HEK293 (cell line): ENCODE measurements around the gene NEURL2.

ENCODE experiments used
- KLF7 ChIP-seq: fragments of 450-650 bp; formaldehyde crosslinking; IDR thresholded peaks from 2 replicates; pipeline ENCODE4 v1.5.1; 2016; ENCODE audit warnings: missing biosample characterization, missing genetic modification characterization, borderline replicate concordance
- YY1 ChIP-seq: fragments of 450-650 bp; formaldehyde crosslinking; IDR thresholded peaks from 2 replicates; pipeline ENCODE4 v1.5.1; 2018; ENCODE audit warnings: missing biosample characterization, missing genetic modification characterization
- TF ChIP-seq, protein P1 (sequence below): fragments of 450-650 bp; formaldehyde crosslinking; IDR thresholded peaks from 2 replicates; pipeline ENCODE4 v1.5.1; 2016; ENCODE audit warnings: missing biosample characterization, missing genetic modification characterization
- TF ChIP-seq, protein P2 (sequence below): fragments of 450-650 bp; IDR thresholded peaks from 2 replicates; pipeline ENCODE4 v1.5.1; 2018; ENCODE audit warnings: missing biosample characterization, mild to moderate bottlenecking, missing genetic modification characterization

DNA sequence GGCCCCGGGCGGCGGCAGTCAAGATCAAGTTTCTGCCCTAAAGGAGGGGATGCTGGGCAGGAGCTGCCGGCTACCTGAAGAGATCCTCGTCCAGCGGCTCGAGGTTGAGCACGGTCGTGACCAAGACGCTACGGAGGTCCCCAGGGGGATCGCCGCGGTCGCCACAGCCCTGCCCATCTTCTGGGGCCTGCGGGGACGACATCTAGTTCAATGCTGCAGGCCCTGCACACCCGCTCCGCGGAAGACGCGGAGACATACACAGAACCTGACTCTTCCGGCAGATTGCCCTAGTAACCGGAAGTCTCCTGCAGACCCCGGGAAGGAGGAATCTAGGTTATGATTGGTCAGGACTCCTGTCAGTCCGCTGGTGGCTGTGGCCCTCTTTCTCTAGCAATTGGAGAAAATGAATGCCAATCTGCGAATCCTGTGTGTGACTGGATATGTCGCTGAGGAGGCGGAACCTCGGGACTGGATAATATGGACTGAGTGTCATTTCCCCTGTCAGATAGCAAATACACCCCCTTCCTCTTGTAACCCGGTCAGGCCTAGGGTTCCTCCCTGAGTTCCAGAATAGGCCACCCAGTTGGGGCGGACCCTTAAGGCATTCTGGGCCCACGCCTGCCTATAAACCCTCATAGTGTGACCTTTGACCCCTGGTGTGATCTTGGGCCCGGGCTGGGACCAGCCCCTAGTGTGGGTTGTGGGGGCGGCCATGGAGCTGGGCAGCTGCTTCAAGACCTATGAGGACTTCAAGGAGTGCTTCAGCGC lies 33.7 kb downstream of the NEURL2 start, which contains the start of the genes ACOT8 and ZSWIM3:
- TF ChIP-seq, protein P1, sequence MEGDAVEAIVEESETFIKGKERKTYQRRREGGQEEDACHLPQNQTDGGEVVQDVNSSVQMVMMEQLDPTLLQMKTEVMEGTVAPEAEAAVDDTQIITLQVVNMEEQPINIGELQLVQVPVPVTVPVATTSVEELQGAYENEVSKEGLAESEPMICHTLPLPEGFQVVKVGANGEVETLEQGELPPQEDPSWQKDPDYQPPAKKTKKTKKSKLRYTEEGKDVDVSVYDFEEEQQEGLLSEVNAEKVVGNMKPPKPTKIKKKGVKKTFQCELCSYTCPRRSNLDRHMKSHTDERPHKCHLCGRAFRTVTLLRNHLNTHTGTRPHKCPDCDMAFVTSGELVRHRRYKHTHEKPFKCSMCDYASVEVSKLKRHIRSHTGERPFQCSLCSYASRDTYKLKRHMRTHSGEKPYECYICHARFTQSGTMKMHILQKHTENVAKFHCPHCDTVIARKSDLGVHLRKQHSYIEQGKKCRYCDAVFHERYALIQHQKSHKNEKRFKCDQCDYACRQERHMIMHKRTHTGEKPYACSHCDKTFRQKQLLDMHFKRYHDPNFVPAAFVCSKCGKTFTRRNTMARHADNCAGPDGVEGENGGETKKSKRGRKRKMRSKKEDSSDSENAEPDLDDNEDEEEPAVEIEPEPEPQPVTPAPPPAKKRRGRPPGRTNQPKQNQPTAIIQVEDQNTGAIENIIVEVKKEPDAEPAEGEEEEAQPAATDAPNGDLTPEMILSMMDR, result no peak
- TF ChIP-seq, protein P2, sequence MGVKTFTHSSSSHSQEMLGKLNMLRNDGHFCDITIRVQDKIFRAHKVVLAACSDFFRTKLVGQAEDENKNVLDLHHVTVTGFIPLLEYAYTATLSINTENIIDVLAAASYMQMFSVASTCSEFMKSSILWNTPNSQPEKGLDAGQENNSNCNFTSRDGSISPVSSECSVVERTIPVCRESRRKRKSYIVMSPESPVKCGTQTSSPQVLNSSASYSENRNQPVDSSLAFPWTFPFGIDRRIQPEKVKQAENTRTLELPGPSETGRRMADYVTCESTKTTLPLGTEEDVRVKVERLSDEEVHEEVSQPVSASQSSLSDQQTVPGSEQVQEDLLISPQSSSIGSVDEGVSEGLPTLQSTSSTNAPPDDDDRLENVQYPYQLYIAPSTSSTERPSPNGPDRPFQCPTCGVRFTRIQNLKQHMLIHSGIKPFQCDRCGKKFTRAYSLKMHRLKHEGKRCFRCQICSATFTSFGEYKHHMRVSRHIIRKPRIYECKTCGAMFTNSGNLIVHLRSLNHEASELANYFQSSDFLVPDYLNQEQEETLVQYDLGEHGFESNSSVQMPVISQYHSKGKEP (tag by site-specific recombination), result 0 out of 2 replicates have a peak, but pooled peaks have one; percentile 2
- TF ChIP-seq KLF7 (tag by site-specific recombination) (peak; percentile 47; the same call in 1 of the 2 replicates), YY1 (tag by site-specific recombination) (peak; percentile 57; the same call in 1 of the 2 replicates)
